Measurements from ENCODE around the gene ZNF597.

The ZNF597 gene

DNA sequence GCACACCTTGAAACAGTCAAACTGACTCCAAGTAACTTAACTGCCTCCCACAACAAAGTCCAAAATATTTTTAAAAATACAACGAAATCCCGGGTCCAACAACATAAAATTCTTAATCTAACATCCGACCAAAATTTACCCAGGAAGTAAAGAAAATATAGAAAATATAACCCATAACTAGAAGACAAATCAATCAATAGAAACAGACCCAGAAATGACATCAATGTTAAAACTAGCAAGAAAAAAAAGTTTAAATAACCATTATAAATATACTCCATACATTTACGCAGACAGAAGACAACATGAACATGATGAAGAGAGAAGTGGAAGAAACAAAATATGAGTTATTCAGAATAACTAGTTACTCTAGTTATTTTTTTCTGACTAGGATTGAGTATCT lies 3.7 kb downstream of the ZNF597 start:
- no peak overlapping the region for H3K4me3 ChIP-seq (ENCODE audit: low read depth, low read length)
- H3K9me3 ChIP-seq (ENCODE audit: control insufficient read depth, insufficient read depth, low read depth, low read length) = 0 out of 2 replicates have a peak, but pooled peaks cover 4% of the 10 kb centered on the region
- H3K27me3 ChIP-seq (ENCODE audit: control insufficient read depth, insufficient read depth, low read length) = no peaks in the 10 kb centered on the region
- H3K4me1 ChIP-seq (ENCODE audit: control insufficient read depth, insufficient read depth, low read length) = no peaks in the 10 kb centered on the region
- H3K9ac ChIP-seq (ENCODE audit: low read length) = no peak overlapping the region
- H3K36me3 ChIP-seq (ENCODE audit: control insufficient read depth, insufficient read depth, low read length) = peaks cover 11% of the 10 kb centered on the region
- no peak overlapping the region for H3K27ac ChIP-seq (ENCODE audit: low read depth, low read length)

DNA sequence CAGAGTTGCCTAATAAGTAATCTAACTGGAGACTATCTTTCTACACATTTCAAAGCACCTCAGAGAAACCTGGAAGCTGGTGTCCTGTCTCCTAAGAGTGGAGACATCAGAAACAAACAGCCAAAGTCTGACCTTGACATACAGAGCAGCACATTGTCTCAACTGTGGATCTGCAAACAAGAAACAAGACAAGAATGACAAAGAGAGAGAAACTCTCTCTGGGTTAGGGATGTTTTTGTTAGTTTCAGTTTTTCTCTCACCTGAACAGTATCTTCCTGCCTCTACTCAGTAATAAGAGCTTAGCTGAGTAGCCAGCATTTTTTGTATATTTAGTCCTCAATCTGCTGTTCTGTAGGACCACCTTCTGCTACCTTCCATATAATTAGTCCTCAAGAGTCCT lies 8.9 kb downstream of the ZNF597 start:
- peaks cover 4% of the 10 kb centered on the region; the same call in 1 of the 2 replicates for H3K36me3 ChIP-seq (ENCODE audit: control insufficient read depth, insufficient read depth, low read length)
- H3K9me3 ChIP-seq (ENCODE audit: control insufficient read depth, insufficient read depth, low read depth, low read length) = no peaks in the 10 kb centered on the region
- no peaks in the 10 kb centered on the region for H3K27me3 ChIP-seq (ENCODE audit: control insufficient read depth, insufficient read depth, low read length)
- no peak overlapping the region for H3K4me3 ChIP-seq (ENCODE audit: low read depth, low read length)
- H3K4me1 ChIP-seq (ENCODE audit: control insufficient read depth, insufficient read depth, low read length) = no peaks in the 10 kb centered on the region
- H3K27ac ChIP-seq (ENCODE audit: low read depth, low read length) = no peak overlapping the region
- no peak overlapping the region for H3K9ac ChIP-seq (ENCODE audit: low read length)

DNA sequence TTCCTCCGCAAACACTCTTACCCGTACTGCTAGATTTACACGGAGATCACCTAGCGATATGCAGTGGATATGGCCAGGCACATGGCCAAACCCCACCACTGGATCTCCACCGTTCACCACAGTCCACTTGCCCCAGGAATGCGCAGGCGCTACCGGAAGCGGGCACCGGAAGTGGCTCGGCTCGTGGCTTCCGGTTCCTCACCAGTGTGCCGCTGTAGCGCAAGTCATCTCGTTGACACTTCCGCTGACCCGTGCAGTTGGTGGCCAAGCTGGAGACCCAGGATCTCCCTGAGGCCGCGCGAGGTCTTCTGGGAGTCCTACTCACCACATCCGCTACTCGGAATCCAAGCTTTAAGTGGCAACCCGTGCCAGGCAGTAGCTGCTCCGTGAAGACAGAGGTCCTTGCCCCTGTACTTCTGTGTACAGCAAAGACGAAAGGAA lies 11.5 kb downstream of the ZNF597 start:
- H3K4me3 ChIP-seq (ENCODE audit: low read depth, low read length) = no peak overlapping the region
- no peak overlapping the region for H3K27ac ChIP-seq (ENCODE audit: low read depth, low read length)
- H3K9me3 ChIP-seq (ENCODE audit: control insufficient read depth, insufficient read depth, low read depth, low read length) = no peaks in the 10 kb centered on the region
- H3K9ac ChIP-seq (ENCODE audit: low read length) = no peak overlapping the region
- peaks cover 4% of the 10 kb centered on the region; the same call in 1 of the 2 replicates for H3K36me3 ChIP-seq (ENCODE audit: control insufficient read depth, insufficient read depth, low read length)
- no peaks in the 10 kb centered on the region for H3K4me1 ChIP-seq (ENCODE audit: control insufficient read depth, insufficient read depth, low read length)
- no peaks in the 10 kb centered on the region for H3K27me3 ChIP-seq (ENCODE audit: control insufficient read depth, insufficient read depth, low read length)

DNA sequence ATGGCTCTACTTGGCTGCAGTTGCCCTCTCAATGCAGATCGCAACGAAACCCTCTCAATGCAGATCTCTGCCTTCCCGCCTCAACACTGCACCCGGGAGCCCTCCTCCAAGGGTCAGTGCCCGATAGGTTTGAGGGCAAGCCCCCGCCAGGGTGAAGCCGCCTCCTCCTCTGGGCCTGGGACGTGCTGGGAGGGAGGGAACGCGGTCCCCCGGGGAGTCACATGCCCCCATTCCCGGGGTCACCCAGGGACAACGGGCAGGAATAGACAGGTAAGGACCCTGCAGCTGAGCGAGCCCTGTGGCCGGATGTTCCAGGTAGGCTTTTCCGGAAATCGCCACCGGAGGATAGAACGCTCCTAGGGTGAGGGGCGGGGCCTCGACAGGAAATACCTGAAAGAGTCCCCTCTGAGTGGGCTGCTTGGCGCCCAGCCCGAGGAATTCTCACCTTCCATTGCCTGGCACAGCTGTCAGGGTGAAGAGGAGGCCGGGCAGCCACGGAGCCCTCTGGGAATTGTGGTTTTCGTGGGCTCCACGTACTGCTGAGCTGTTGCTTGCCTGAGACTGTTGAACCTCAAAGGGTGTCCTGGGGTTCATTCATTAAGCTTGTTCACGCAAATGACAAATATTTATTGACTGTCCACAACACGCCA lies 29.4 kb downstream of the ZNF597 start:
- H3K27me3 ChIP-seq (ENCODE audit: control insufficient read depth, insufficient read depth, low read length) = no peaks in the 10 kb centered on the region
- H3K27ac ChIP-seq (ENCODE audit: low read depth, low read length) = no peak overlapping the region
- H3K9ac ChIP-seq (ENCODE audit: low read length) = no peak overlapping the region
- no peak overlapping the region for H3K4me3 ChIP-seq (ENCODE audit: low read depth, low read length)
- peaks cover 79% of the 10 kb centered on the region for H3K9me3 ChIP-seq (ENCODE audit: control insufficient read depth, insufficient read depth, low read depth, low read length)
- peaks cover 8% of the 10 kb centered on the region for H3K36me3 ChIP-seq (ENCODE audit: control insufficient read depth, insufficient read depth, low read length)
- H3K4me1 ChIP-seq (ENCODE audit: control insufficient read depth, insufficient read depth, low read length) = no peaks in the 10 kb centered on the region

DNA sequence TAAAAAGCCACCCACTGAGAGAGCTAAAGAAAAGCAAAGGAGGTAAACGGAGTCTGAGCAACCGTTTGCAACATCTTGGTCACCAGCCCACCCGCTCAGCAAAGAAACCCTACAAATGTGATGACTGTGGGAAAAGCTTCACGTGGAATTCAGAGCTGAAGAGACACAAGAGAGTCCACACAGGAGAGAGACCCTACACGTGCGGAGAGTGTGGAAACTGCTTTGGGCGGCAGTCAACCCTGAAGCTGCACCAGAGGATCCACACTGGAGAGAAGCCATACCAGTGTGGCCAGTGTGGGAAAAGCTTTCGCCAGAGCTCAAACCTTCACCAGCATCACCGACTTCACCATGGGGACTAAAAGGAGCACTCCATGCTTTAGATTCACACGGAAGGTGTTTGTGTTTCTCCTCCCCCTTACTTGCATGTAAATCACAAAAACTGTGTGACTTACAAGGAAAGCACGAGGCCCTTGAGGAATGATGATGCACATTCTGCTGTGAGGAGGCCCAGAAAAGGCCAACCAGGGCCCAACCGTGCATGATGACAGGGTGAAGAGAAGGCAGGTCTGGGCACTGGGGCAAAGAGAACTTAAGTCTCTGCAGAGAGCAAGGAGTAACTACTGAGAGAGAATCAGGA lies 34.6 kb downstream of the ZNF597 start:
- H3K4me3 ChIP-seq (ENCODE audit: low read depth, low read length) = no peak overlapping the region
- H3K9ac ChIP-seq (ENCODE audit: low read length) = no peak overlapping the region
- H3K4me1 ChIP-seq (ENCODE audit: control insufficient read depth, insufficient read depth, low read length) = no peaks in the 10 kb centered on the region
- no peaks in the 10 kb centered on the region for H3K27me3 ChIP-seq (ENCODE audit: control insufficient read depth, insufficient read depth, low read length)
- H3K9me3 ChIP-seq (ENCODE audit: control insufficient read depth, insufficient read depth, low read depth, low read length) = peaks cover 90% of the 10 kb centered on the region
- no peak overlapping the region for H3K27ac ChIP-seq (ENCODE audit: low read depth, low read length)
- H3K36me3 ChIP-seq (ENCODE audit: control insufficient read depth, insufficient read depth, low read length) = peaks cover 58% of the 10 kb centered on the region

DNA sequence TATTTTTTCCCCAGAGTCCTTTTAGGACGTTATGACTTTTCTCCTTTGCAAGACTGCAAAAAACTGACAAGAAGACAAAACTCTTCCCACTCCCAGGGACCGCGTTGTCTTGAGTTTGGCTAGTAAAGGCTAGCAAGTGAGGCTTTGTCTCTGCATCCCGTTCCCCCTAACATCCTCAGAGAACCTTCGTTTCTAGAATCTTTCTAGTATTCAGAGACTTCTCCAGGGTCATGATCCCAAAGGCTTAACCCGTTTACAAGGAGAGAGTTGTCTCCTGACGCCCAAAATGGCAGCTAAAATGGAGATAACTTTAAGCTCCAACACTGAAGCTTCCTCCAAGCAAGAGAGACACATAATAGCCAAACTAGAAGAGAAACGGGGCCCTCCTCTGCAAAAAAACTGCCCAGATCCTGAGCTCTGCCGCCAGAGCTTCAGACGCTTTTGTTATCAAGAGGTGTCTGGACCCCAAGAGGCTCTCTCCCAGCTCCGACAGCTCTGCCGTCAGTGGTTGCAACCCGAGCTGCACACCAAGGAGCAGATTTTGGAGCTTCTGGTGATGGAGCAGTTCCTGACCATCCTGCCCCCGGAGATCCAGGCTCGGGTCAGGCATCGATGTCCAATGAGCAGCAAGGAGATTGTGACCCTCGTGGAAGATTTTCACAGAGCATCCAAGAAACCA lies 41.4 kb downstream of the ZNF597 start:
- H3K36me3 ChIP-seq (ENCODE audit: control insufficient read depth, insufficient read depth, low read length) = peaks cover 53% of the 10 kb centered on the region
- peak overlapping the region; percentile 86 for H3K9ac ChIP-seq (ENCODE audit: low read length)
- peak overlapping the region; percentile 51; the same call in 1 of the 2 replicates for H3K27ac ChIP-seq (ENCODE audit: low read depth, low read length)

DNA sequence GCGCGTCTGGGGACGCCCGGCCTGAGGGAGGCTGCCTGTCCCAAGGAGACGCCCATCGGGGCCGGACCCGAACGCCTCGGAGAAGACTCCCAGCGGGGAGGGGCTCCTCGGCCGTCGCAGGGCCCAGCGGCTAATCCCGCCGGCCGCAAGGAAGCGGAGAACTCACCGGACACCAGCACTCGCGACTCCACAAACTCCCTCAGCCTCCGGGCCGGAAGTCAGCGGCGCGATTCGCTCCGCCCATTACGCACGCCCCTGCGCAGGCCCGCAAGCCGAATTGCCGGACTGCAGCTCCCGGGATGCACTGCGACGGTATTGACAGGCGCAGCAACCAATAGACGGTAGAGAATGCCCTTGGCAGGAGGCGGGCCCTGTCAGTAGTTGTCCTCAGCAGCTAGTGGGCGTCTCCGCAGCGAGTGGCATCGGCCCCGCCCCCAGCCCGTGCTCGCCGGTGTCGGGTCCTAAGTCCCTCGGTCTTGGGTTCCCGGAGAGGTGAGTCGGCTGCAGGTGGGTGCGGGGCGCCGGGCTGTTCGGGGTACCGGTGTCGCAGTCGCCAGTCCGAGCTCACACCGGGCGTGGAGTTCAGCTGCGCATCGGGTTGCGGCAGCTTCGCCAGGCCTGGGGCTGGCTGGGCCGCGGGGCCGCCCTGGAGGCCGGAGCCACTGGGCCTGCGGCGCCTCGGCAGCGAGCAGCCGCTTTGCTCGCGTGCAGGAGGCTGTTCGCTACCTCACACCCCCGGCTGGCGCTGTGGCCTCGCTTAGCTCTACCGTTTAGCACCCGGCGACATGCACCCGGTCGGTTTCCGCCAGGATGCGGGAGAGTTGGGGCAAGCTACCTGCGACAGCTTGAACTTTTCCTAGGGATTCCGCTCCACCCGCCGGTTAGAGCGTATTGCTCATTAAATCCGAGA lies 42.3 kb downstream of the ZNF597 start, which contains the start of the genes ZNF174 and ZSCAN32:
ZNF174 (plus strand) TSS at position 437 of the 910 bp plus-strand sequence. CDS start 790 bp downstream, outside the sequence.
ZSCAN32 (minus strand) TSS at position 226 of the 910 bp plus-strand sequence. CDS start 3,447 bp downstream, outside the sequence.
- H3K4me3 ChIP-seq (ENCODE audit: low read depth, low read length) = peak within 1 kb of the TSS; percentile 98
- H3K36me3 ChIP-seq (ENCODE audit: control insufficient read depth, insufficient read depth, low read length) = peaks cover 53% of the 10 kb centered on the region
- H3K4me1 ChIP-seq (ENCODE audit: control insufficient read depth, insufficient read depth, low read length) = no peaks in the 10 kb centered on the region
- H3K27ac ChIP-seq (ENCODE audit: low read depth, low read length) = peak within 1 kb of the TSS; percentile 54; the same call in 1 of the 2 replicates
- no peaks in the 10 kb centered on the region for H3K27me3 ChIP-seq (ENCODE audit: control insufficient read depth, insufficient read depth, low read length)
- peak within 1 kb of the TSS; percentile 86 for H3K9ac ChIP-seq (ENCODE audit: low read length)
- peaks cover 31% of the 10 kb centered on the region for H3K9me3 ChIP-seq (ENCODE audit: control insufficient read depth, insufficient read depth, low read depth, low read length)

More for the DNA sequence above, 41.4 kb downstream of the ZNF597 start:
- no peaks in the 10 kb centered on the region for H3K4me1 ChIP-seq (ENCODE audit: control insufficient read depth, insufficient read depth, low read length)
- H3K4me3 ChIP-seq (ENCODE audit: low read depth, low read length) = peak overlapping the region; percentile 98
- peaks cover 39% of the 10 kb centered on the region for H3K9me3 ChIP-seq (ENCODE audit: control insufficient read depth, insufficient read depth, low read depth, low read length)
- H3K27me3 ChIP-seq (ENCODE audit: control insufficient read depth, insufficient read depth, low read length) = no peaks in the 10 kb centered on the region

DNA sequence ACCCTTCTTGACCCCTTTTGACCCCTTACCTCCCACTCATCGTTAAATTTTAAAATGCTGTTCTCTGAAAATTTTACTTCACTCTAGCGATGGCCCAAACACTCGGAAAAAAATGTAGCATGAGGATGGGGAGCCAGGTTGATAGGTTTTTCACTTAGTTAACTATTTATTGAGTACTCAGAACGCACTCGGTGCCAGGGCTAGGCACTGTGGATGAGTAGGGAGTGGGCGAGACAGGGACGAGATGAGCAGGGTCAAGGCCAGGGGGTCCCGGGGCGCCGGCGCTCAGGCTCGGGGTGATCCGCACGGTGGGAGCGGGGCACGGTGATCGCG lies 42.9 kb downstream of the ZNF597 start:
- Histone ChIP-seq H3K27ac (ENCODE audit: low read depth, low read length) (peak overlapping the region; percentile 54; the same call in 1 of the 2 replicates), H3K27me3 (ENCODE audit: control insufficient read depth, insufficient read depth, low read length) (no peaks in the 10 kb centered on the region), H3K4me3 (ENCODE audit: low read depth, low read length) (peak overlapping the region; percentile 98), H3K9ac (ENCODE audit: low read length) (peak overlapping the region; percentile 84), H3K36me3 (ENCODE audit: control insufficient read depth, insufficient read depth, low read length) (peaks cover 53% of the 10 kb centered on the region), H3K9me3 (ENCODE audit: control insufficient read depth, insufficient read depth, low read depth, low read length) (peaks cover 25% of the 10 kb centered on the region), H3K4me1 (ENCODE audit: control insufficient read depth, insufficient read depth, low read length) (no peaks in the 10 kb centered on the region)

DNA sequence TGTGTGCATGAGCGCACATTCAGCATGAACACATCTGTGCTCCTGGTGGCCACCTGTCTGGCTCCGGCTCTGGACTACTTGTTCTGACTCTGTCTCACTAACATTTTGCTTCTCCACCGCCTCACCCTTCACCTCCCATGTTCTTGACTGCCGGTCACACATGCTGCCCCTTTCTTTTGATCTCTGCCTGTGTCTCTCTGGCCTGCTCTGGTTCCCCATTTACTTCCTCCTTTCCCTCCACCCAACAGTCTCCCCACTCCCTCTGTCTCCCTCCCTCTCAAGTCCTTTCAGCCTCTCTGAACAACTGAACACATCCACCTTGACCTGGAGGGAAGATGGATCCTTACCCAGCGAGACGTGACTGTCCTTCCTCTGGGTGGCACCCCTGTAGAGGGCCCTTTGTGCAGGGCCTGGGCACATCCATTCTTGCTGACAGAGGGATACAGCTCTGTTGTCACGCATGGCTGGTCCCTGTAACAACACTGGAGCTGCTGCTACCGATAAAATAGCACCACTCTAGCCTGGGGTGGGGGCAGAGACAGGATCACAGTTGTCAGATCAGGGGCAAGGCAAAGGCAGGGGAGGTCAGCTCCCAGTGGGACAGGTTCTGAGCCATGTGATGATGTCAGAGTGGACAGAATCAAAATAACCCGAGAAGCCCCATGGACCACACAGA lies 53.5 kb downstream of the ZNF597 start:
- Histone ChIP-seq H3K9ac (ENCODE audit: low read length) (no peak overlapping the region), H3K9me3 (ENCODE audit: control insufficient read depth, insufficient read depth, low read depth, low read length) (peaks cover 34% of the 10 kb centered on the region), H3K36me3 (ENCODE audit: control insufficient read depth, insufficient read depth, low read length) (peaks cover 73% of the 10 kb centered on the region), H3K4me3 (ENCODE audit: low read depth, low read length) (no peak overlapping the region), H3K4me1 (ENCODE audit: control insufficient read depth, insufficient read depth, low read length) (no peaks in the 10 kb centered on the region), H3K27ac (ENCODE audit: low read depth, low read length) (no peak overlapping the region), H3K27me3 (ENCODE audit: control insufficient read depth, insufficient read depth, low read length) (no peaks in the 10 kb centered on the region)

DNA sequence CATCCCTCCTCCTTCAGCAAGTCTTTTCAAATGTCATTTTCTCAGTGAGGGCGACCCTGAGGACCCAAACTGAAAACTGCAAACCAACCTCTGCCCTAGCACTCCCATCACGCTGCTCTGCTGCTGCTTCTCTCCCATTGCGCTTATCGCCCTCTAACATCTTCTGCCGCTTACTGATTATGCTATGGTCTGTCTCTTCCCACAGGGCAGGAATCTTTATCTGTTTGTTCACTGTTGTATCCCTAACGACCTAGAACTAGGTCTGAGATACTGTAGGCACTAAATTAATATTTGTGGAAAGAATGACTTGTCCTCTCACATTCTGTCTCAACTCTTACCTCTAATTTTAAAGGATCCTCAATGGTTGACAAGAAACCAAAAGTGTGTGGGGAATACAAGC lies 55.0 kb downstream of the ZNF597 start:
- Histone ChIP-seq H3K27me3 (ENCODE audit: control insufficient read depth, insufficient read depth, low read length) (no peaks in the 10 kb centered on the region), H3K9me3 (ENCODE audit: control insufficient read depth, insufficient read depth, low read depth, low read length) (peaks cover 47% of the 10 kb centered on the region), H3K27ac (ENCODE audit: low read depth, low read length) (no peak overlapping the region), H3K4me3 (ENCODE audit: low read depth, low read length) (no peak overlapping the region), H3K4me1 (ENCODE audit: control insufficient read depth, insufficient read depth, low read length) (no peaks in the 10 kb centered on the region), H3K36me3 (ENCODE audit: control insufficient read depth, insufficient read depth, low read length) (peaks cover 73% of the 10 kb centered on the region), H3K9ac (ENCODE audit: low read length) (no peak overlapping the region)

Measured in HUES6 (cell line).